ENCODE measurements around the gene KRT33A.

KRT33A gene

GRCh38 chr17:41393294-41393693, 42.7 kb upstream of the KRT33A start:
- no peak for DNase-seq (ENCODE audit: low read depth)
- no peak overlapping the region for H3K4me3 ChIP-seq (ENCODE audit: low read depth, low read length)
- no peak for TF ChIP-seq POLR2A (IDR thresholded peaks at IDR 0.05; ENCODE audit: extremely low read depth, insufficient read length)
- no peak for TF ChIP-seq MYC (IDR thresholded peaks at IDR 0.05; ENCODE audit: low read depth, low read length)
- TF ChIP-seq, protein P1, sequence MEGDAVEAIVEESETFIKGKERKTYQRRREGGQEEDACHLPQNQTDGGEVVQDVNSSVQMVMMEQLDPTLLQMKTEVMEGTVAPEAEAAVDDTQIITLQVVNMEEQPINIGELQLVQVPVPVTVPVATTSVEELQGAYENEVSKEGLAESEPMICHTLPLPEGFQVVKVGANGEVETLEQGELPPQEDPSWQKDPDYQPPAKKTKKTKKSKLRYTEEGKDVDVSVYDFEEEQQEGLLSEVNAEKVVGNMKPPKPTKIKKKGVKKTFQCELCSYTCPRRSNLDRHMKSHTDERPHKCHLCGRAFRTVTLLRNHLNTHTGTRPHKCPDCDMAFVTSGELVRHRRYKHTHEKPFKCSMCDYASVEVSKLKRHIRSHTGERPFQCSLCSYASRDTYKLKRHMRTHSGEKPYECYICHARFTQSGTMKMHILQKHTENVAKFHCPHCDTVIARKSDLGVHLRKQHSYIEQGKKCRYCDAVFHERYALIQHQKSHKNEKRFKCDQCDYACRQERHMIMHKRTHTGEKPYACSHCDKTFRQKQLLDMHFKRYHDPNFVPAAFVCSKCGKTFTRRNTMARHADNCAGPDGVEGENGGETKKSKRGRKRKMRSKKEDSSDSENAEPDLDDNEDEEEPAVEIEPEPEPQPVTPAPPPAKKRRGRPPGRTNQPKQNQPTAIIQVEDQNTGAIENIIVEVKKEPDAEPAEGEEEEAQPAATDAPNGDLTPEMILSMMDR (IDR thresholded peaks at IDR 0.05; ENCODE audit: low read depth, low read length): no peak
- no peak for TF ChIP-seq MAX (IDR thresholded peaks at IDR 0.05; ENCODE audit: low read depth, low read length)

DNA sequence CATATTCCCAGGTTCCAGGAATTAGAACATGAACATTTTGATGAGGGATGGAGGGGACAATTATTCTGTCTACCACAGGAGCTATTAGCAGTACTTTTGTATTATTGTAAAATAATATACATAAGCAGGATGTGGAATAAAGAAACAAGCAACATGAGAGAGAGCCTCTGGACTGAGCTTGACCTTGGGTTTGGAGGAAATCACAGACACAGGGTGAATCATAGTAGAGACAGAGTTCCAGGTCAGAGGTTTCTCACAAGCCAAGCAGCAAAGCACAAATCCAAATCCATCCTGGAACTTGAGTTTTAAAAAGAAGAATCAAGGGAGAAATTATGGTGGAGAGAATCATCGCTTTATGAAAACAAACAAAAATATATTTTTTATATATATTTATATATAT, 41.6 kb upstream of the KRT33A start:
- TF ChIP-seq, protein P1 (IDR thresholded peaks at IDR 0.05; ENCODE audit: low read depth, low read length): no peak
- no peak for TF ChIP-seq POLR2A (IDR thresholded peaks at IDR 0.05; ENCODE audit: extremely low read depth, insufficient read length)
- no peak for TF ChIP-seq MYC (IDR thresholded peaks at IDR 0.05; ENCODE audit: low read depth, low read length)
- TF ChIP-seq MAX (IDR thresholded peaks at IDR 0.05; ENCODE audit: low read depth, low read length): no peak
- H3K4me3 ChIP-seq (ENCODE audit: low read depth, low read length): no peak overlapping the region
- no peak for DNase-seq (ENCODE audit: low read depth)

GRCh38 chr17:41391535-41391934, 40.9 kb upstream of the KRT33A start:
- DNase-seq (ENCODE audit: low read depth): no peak
- TF ChIP-seq MYC (IDR thresholded peaks at IDR 0.05; ENCODE audit: low read depth, low read length) (no peak), MAX (IDR thresholded peaks at IDR 0.05; ENCODE audit: low read depth, low read length) (no peak), POLR2A (IDR thresholded peaks at IDR 0.05; ENCODE audit: extremely low read depth, insufficient read length) (no peak)
- no peak overlapping the region for H3K4me3 ChIP-seq (ENCODE audit: low read depth, low read length)

DNA sequence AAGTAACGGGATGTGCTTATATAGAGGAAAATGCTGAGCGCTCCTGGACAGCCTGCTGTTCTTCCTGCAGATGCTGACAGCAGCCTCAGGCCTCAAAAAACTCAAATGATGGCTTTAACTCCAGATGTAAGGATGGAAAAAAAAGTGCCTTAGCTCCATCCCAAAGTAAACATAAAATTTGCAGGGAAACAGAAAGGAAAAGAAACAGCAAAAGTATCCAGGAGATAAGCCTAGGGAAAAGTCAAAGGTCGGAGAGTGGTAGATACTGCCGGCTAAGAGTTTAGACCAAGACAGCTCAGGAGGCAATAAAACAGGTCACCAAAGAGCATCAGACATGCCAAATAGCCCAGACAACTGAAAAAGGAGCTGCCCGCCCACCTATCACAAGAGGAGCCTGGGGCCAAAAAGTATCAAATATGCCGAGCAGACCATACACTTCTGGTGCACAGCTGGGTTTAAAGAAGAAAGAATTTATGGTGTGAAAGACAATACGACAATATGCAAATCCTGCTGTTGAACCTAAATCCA, 39.8 kb upstream of the KRT33A start:
- DNase-seq (ENCODE audit: low read depth): no peak
- TF ChIP-seq MAX (IDR thresholded peaks at IDR 0.05; ENCODE audit: low read depth, low read length) (no peak), POLR2A (IDR thresholded peaks at IDR 0.05; ENCODE audit: extremely low read depth, insufficient read length) (no peak), MYC (IDR thresholded peaks at IDR 0.05; ENCODE audit: low read depth, low read length) (no peak)
- TF ChIP-seq, protein P1 (IDR thresholded peaks at IDR 0.05; ENCODE audit: low read depth, low read length): no peak

GRCh38 chr17:41387670-41388069, 37.0 kb upstream of the KRT33A start:
- H3K4me3 ChIP-seq (ENCODE audit: low read depth, low read length): no peak overlapping the region
- DNase-seq (ENCODE audit: low read depth): no peak
- no peak for TF ChIP-seq MYC (IDR thresholded peaks at IDR 0.05; ENCODE audit: low read depth, low read length)
- TF ChIP-seq, protein P1 (IDR thresholded peaks at IDR 0.05; ENCODE audit: low read depth, low read length): no peak
- TF ChIP-seq MAX (IDR thresholded peaks at IDR 0.05; ENCODE audit: low read depth, low read length): no peak
- no peak for TF ChIP-seq POLR2A (IDR thresholded peaks at IDR 0.05; ENCODE audit: extremely low read depth, insufficient read length)

More for the DNA sequence above, 39.8 kb upstream of the KRT33A start:
- no peak overlapping the region for H3K4me3 ChIP-seq (ENCODE audit: low read depth, low read length)

DNA sequence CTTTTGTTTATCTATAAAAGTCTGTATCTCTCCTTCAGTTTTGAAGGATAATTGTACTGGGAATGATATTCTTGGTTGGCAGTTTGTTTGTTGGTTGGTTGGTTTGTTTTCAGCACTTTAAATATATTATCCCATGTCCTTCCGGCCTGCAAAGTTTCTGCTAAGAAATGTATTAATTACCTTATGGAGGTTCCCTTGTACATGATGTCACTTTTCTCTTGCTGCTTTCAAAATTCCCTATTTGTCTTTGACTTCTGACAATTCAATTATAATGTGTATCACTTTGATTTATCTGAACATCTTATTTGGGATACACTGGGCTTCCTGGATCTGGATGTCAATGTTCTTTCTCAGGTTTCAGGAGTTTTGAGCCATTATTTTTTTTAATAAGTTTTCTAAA, 35.6 kb upstream of the KRT33A start:
- DNase-seq (ENCODE audit: low read depth): no peak
- no peak overlapping the region for H3K4me3 ChIP-seq (ENCODE audit: low read depth, low read length)
- TF ChIP-seq, protein P1 (IDR thresholded peaks at IDR 0.05; ENCODE audit: low read depth, low read length): no peak
- TF ChIP-seq MAX (IDR thresholded peaks at IDR 0.05; ENCODE audit: low read depth, low read length) (no peak), POLR2A (IDR thresholded peaks at IDR 0.05; ENCODE audit: extremely low read depth, insufficient read length) (no peak), MYC (IDR thresholded peaks at IDR 0.05; ENCODE audit: low read depth, low read length) (no peak)
